Measurements from ENCODE around the gene TMEM35B.
"Not testable (repeated sequence)": the region's sequence is repeated elsewhere in the genome, so short reads cannot be mapped to it uniquely, and the experiment has no call there.

TMEM35B gene

DNA sequence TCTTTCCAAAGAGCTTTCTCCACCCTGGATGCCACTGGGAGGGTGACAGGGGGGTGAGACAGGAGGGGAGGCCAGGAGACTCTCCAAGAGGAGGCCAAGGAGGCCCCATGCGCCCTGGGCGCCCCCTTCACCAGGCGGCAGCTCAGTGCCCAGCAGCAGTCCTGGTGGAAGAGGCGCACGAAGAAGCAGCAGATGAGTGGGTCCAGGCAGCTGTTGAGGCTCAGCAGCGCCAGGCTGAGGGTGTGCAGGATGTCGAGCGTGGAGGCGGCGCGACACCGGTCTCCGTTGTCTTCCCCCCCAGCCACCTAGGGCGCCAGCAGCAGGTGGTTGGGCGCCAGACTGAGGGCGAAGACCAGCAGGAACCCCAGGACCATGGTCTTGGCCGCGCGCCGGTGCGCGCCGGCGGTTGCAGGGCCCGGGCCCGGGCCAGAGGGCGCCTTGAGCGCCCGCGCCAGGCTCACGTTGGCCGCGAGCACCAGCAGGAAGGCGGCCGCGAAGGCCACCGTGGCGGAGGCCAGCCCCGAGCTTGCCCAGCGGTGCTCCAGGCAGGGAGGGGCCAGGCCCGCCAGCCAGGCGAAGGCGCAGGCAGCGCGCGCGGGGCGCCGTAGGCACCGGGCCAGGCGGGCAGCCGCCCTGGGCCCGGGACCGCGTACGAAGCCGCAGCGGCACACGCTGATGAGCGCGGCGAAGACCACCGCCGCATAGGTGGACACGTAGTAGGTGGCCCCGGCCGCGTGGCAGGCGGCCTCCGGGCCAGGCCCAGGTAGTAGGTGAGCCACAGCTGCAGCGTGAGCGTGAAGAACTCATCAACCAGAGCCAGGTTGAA lies 8.6 kb downstream of the TMEM35B start:
- Histone ChIP-seq H3K9me3 (ENCODE audit: control insufficient read depth in 1 of 2, low read length in 2 of 2) (no peaks in the 10 kb centered on the region), H3K27ac (ENCODE audit: low read length) (no peak overlapping the region), H3K4me1 (ENCODE audit: control insufficient read depth in 1 of 2, insufficient read depth in 2 of 2, low read length in 2 of 2) (no peaks in the 10 kb centered on the region), H3K4me3 (ENCODE audit: low read depth in 1 of 2, low read length in 2 of 2) (no peak overlapping the region), H3K36me3 (ENCODE audit: control insufficient read depth in 1 of 2, insufficient read depth in 2 of 2, low read length in 2 of 2) (no peaks in the 10 kb centered on the region), H3K27me3 (ENCODE audit: low read depth, low read length) (no peaks in the 10 kb centered on the region)

DNA sequence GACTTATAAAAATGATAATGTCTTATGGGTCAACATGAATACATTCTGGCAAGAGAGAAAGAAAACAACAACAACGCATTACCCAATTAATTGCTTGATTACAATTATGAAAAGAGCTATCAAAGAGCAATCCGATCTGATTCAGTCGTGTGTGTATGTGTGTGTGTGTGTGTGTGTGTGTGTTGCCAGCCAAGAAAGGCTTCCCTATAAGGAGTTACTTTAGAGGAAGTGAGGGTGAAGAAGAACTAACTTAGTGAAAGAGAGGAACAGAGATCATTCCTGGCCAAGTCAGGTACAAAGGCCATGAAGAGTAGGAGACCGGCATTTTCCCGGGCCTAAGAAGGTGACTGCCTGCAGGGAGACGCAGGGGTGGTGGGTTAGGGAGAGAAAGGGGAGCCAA lies 9.4 kb downstream of the TMEM35B start:
- H3K27ac ChIP-seq (ENCODE audit: low read length), result no peak overlapping the region
- no peaks in the 10 kb centered on the region for H3K36me3 ChIP-seq (ENCODE audit: control insufficient read depth in 1 of 2, insufficient read depth in 2 of 2, low read length in 2 of 2)
- H3K27me3 ChIP-seq (ENCODE audit: low read depth, low read length), result no peaks in the 10 kb centered on the region
- no peak overlapping the region for H3K4me3 ChIP-seq (ENCODE audit: low read depth in 1 of 2, low read length in 2 of 2)
- no peaks in the 10 kb centered on the region for H3K9me3 ChIP-seq (ENCODE audit: control insufficient read depth in 1 of 2, low read length in 2 of 2)
- H3K4me1 ChIP-seq (ENCODE audit: control insufficient read depth in 1 of 2, insufficient read depth in 2 of 2, low read length in 2 of 2), result no peaks in the 10 kb centered on the region

DNA sequence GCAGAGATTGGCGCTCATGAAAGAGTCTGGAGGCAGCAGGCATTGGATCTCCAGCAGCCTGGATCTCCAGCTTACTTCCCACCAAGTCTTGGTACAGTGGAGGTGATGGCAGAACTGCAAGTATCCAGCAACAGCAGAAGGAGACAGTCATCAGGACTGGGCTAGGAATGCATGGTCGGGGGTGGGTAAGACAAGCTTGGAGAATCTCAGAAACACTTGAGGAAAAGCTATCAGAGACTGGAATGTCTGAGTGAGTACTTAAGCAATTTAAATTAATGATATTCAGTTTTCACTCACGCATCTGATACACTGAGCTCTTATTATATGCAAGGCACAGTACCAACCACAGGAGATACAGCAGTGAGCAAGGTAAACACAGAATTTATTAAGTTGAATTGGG lies 9.8 kb downstream of the TMEM35B start:
- H3K9me3 ChIP-seq (ENCODE audit: control insufficient read depth in 1 of 2, low read length in 2 of 2), result no peaks in the 10 kb centered on the region
- no peaks in the 10 kb centered on the region for H3K4me1 ChIP-seq (ENCODE audit: control insufficient read depth in 1 of 2, insufficient read depth in 2 of 2, low read length in 2 of 2)
- H3K27me3 ChIP-seq (ENCODE audit: low read depth, low read length), result no peaks in the 10 kb centered on the region
- no peaks in the 10 kb centered on the region for H3K36me3 ChIP-seq (ENCODE audit: control insufficient read depth in 1 of 2, insufficient read depth in 2 of 2, low read length in 2 of 2)
- no peak overlapping the region for H3K4me3 ChIP-seq (ENCODE audit: low read depth in 1 of 2, low read length in 2 of 2)
- no peak overlapping the region for H3K27ac ChIP-seq (ENCODE audit: low read length)

DNA sequence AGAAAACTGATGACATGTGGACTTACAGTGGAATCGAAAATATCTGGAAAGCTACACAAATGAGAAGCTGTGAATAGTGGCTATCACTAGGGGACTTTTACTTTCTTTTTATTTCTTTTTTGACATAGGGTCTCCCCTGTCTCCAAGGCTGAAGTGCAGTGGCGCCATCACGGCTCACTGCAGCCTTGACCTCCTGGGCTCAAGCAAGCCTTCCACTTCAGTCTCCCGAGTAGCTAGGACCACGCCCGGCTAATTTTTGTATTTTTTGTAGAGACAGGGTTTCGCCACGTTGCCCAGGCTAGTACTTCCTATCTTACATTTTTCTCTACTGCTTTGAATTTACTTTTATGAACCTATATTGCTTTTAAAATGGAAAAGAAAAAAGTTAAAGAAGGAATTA lies 10.5 kb downstream of the TMEM35B start:
- no peak overlapping the region for H3K4me3 ChIP-seq (ENCODE audit: low read depth in 1 of 2, low read length in 2 of 2)
- H3K27me3 ChIP-seq (ENCODE audit: low read depth, low read length), result no peaks in the 10 kb centered on the region
- no peak overlapping the region for H3K27ac ChIP-seq (ENCODE audit: low read length)
- no peaks in the 10 kb centered on the region for H3K36me3 ChIP-seq (ENCODE audit: control insufficient read depth in 1 of 2, insufficient read depth in 2 of 2, low read length in 2 of 2)
- no peaks in the 10 kb centered on the region for H3K4me1 ChIP-seq (ENCODE audit: control insufficient read depth in 1 of 2, insufficient read depth in 2 of 2, low read length in 2 of 2)
- no peaks in the 10 kb centered on the region for H3K9me3 ChIP-seq (ENCODE audit: control insufficient read depth in 1 of 2, low read length in 2 of 2)

DNA sequence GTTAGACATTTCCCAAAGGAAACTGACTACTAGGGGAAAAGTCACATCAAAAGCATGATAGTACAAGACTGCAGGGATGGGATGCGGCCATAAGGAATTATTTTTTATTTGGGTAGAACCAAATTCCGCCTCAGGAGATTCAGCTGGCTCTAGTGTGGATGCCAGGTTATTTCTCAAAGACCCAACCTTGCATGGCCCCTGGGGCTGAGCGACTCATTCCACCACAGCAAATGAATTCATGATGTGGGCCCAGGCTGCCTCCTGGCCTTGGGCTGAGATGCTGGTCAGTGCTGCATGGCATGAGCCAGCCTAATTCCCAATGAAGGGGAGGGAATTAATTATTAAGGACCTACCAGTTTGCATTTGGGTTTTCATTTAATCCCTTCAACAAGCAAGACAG lies 11.8 kb downstream of the TMEM35B start:
- no peak overlapping the region for H3K4me3 ChIP-seq (ENCODE audit: low read depth in 1 of 2, low read length in 2 of 2)
- H3K36me3 ChIP-seq (ENCODE audit: control insufficient read depth in 1 of 2, insufficient read depth in 2 of 2, low read length in 2 of 2), result no peaks in the 10 kb centered on the region
- H3K27me3 ChIP-seq (ENCODE audit: low read depth, low read length), result no peaks in the 10 kb centered on the region
- no peak overlapping the region for H3K27ac ChIP-seq (ENCODE audit: low read length)
- H3K9me3 ChIP-seq (ENCODE audit: control insufficient read depth in 1 of 2, low read length in 2 of 2), result no peaks in the 10 kb centered on the region
- no peaks in the 10 kb centered on the region for H3K4me1 ChIP-seq (ENCODE audit: control insufficient read depth in 1 of 2, insufficient read depth in 2 of 2, low read length in 2 of 2)

DNA sequence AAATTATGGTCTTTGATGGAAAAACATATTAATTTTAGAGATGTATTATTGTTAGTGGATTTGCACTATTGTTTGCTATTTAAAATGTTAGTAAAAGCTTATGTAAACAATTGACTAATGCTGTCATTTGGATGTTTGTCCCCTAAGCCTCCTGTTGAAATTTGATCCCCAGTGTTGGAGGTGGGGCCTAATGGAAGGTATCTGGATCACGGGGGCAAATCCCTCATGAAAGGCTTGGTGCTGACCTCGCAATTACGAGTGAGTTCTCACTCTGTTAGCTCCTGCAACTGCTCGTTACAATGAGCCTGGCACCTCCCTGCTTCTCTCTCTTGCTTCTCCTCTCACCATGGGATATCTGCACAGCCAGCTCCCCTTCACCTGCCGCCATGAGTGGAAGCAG lies 14.3 kb downstream of the TMEM35B start:
- H3K4me3 ChIP-seq (ENCODE audit: low read depth in 1 of 2, low read length in 2 of 2), result no peak overlapping the region
- no peaks in the 10 kb centered on the region for H3K9me3 ChIP-seq (ENCODE audit: control insufficient read depth in 1 of 2, low read length in 2 of 2)
- no peaks in the 10 kb centered on the region for H3K36me3 ChIP-seq (ENCODE audit: control insufficient read depth in 1 of 2, insufficient read depth in 2 of 2, low read length in 2 of 2)
- H3K4me1 ChIP-seq (ENCODE audit: control insufficient read depth in 1 of 2, insufficient read depth in 2 of 2, low read length in 2 of 2), result no peaks in the 10 kb centered on the region
- no peak overlapping the region for H3K27ac ChIP-seq (ENCODE audit: low read length)
- no peaks in the 10 kb centered on the region for H3K27me3 ChIP-seq (ENCODE audit: low read depth, low read length)

DNA sequence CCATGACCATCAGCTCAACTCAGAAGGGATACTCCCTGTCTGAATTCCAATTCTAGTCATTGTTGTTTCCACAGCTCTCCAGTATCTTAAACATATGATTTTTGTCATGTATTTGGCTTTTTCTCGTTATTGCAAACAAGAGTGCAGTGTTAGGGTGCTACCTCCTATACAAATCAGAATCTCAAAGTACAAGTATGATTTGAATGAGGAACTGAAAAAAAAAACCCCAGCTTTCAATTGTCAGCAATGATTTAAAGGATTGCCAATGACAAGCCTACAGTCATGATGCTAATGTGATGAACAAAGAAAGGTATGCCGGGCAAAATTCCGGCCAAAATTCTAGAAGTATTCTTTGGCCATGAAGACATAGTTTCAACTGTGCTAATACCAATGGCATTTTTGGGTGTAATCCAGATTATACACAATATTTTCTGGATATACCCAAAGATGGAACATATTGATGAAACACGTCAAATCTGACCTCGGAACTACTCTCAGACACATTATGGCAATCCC lies 14.9 kb downstream of the TMEM35B start:
- H3K27me3 ChIP-seq (ENCODE audit: low read depth, low read length), result no peaks in the 10 kb centered on the region
- no peak overlapping the region for H3K4me3 ChIP-seq (ENCODE audit: low read depth in 1 of 2, low read length in 2 of 2)
- no peaks in the 10 kb centered on the region for H3K9me3 ChIP-seq (ENCODE audit: control insufficient read depth in 1 of 2, low read length in 2 of 2)

DNA sequence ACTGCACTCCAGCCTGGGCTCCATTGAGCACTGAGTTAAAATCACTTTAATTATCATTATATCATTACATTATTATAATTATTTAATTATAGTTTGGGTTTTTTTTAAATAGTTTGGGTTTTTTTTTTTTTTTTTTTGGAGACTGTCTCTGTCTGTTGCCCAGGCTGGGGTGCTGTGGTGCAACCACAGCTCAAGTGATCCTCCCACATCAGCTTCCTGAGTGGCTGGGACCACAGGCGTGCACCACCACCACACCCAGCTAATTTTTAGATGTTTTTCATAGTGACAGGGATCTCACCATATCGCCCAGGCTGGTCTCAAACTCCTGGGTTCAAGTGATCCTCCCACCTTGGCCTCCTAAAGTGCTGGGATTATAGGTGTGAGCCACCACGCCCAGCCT lies 16.9 kb downstream of the TMEM35B start:
- not testable (repeated sequence) for H3K27ac ChIP-seq (ENCODE audit: low read length); H3K4me3 ChIP-seq (ENCODE audit: low read depth in 1 of 2, low read length in 2 of 2); H3K36me3 ChIP-seq (ENCODE audit: control insufficient read depth in 1 of 2, insufficient read depth in 2 of 2, low read length in 2 of 2); H3K4me1 ChIP-seq (ENCODE audit: control insufficient read depth in 1 of 2, insufficient read depth in 2 of 2, low read length in 2 of 2); H3K27me3 ChIP-seq (ENCODE audit: low read depth, low read length); H3K9me3 ChIP-seq (ENCODE audit: control insufficient read depth in 1 of 2, low read length in 2 of 2)

More for the DNA sequence above, 14.9 kb downstream of the TMEM35B start:
- Histone ChIP-seq H3K4me1 (ENCODE audit: control insufficient read depth in 1 of 2, insufficient read depth in 2 of 2, low read length in 2 of 2) (no peaks in the 10 kb centered on the region), H3K36me3 (ENCODE audit: control insufficient read depth in 1 of 2, insufficient read depth in 2 of 2, low read length in 2 of 2) (no peaks in the 10 kb centered on the region), H3K27ac (ENCODE audit: low read length) (no peak overlapping the region)

DNA sequence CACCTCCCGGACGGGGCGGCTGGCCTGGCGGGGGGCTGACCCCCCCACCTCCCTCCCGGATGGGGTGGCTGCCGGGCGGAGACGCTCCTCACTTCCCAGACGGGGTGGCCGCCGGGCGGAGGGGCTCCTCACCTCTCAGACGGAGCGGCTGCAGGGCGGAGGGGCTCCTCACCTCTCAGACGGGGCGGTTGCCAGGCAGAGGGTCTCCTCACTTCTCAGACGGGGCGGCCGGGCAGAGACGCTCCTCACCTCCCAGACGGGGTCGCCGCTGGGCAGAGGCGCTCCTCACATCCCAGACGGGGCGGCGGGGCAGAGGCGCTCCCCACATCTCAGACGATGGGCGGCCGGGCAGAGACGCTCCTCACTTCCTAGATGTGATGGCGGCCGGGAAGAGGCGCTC lies 17.5 kb downstream of the TMEM35B start:
- H3K27me3 ChIP-seq (ENCODE audit: low read depth, low read length); H3K4me3 ChIP-seq (ENCODE audit: low read depth in 1 of 2, low read length in 2 of 2); H3K9me3 ChIP-seq (ENCODE audit: control insufficient read depth in 1 of 2, low read length in 2 of 2); H3K36me3 ChIP-seq (ENCODE audit: control insufficient read depth in 1 of 2, insufficient read depth in 2 of 2, low read length in 2 of 2); H3K4me1 ChIP-seq (ENCODE audit: control insufficient read depth in 1 of 2, insufficient read depth in 2 of 2, low read length in 2 of 2); H3K27ac ChIP-seq (ENCODE audit: low read length): not testable (repeated sequence)

DNA sequence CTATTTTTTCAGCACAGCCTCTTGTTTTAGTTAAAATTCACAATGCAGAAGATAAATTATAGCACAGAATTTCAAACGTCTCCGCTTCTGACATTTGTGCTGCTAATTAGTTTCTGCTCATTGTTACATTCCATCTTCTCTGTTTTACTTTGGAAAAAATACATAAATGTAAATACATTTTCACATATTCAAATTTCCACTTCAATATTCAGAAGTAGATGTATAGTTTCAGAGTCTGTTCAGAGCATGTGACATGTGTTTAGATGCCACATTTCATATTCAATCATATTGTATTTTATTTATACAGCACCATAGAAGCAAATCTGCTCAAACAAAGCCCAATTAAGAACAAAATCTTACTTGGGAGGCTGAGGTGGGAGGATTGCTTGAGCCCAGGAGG lies 19.6 kb downstream of the TMEM35B start:
- Histone ChIP-seq H3K4me3 (ENCODE audit: low read depth in 1 of 2, low read length in 2 of 2) (no peak overlapping the region), H3K4me1 (ENCODE audit: control insufficient read depth in 1 of 2, insufficient read depth in 2 of 2, low read length in 2 of 2) (no peaks in the 10 kb centered on the region), H3K9me3 (ENCODE audit: control insufficient read depth in 1 of 2, low read length in 2 of 2) (no peaks in the 10 kb centered on the region), H3K27ac (ENCODE audit: low read length) (no peak overlapping the region), H3K27me3 (ENCODE audit: low read depth, low read length) (no peaks in the 10 kb centered on the region), H3K36me3 (ENCODE audit: control insufficient read depth in 1 of 2, insufficient read depth in 2 of 2, low read length in 2 of 2) (no peaks in the 10 kb centered on the region)

DNA sequence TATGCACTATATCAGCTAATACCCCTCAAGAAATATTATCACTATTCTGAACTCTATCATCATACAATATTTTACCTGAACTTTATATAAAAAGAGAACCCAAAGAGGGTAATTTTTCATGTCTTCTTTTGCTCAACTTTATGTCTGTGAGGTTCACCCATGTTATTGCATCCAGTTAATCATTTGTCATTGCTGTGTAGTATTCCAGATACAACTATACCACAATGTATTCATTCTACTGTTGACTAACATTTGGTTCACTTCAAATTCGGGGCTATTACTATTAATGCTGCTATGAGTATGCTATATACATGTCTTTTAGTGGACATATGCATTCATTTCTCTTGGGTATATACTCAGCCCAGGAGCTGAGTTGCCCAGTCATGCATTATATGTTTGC lies 34.7 kb downstream of the TMEM35B start:
- Histone ChIP-seq H3K27ac (ENCODE audit: low read length) (no peak overlapping the region), H3K9me3 (ENCODE audit: control insufficient read depth in 1 of 2, low read length in 2 of 2) (no peaks in the 10 kb centered on the region), H3K4me1 (ENCODE audit: control insufficient read depth in 1 of 2, insufficient read depth in 2 of 2, low read length in 2 of 2) (no peaks in the 10 kb centered on the region), H3K27me3 (ENCODE audit: low read depth, low read length) (no peaks in the 10 kb centered on the region), H3K4me3 (ENCODE audit: low read depth in 1 of 2, low read length in 2 of 2) (no peak overlapping the region), H3K36me3 (ENCODE audit: control insufficient read depth in 1 of 2, insufficient read depth in 2 of 2, low read length in 2 of 2) (no peaks in the 10 kb centered on the region)

DNA sequence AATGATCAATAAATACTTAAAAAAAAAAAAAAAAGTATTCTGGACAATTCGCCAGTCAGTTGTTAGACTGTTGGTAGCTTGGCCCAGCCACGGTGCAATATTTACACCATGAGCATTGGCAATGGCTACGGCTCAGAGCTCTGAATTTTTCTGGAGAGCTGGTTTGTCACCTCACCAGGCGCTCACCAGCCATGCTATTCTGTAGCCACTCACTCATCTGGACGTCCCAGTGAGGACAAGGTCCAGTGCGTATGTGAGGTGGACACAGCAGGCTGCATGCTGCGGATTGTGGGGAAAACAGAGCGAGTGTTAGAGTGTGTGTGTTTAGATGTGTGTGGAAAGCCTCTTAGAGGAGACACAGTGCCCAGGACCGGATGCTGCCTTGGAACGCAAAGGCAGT lies 36.4 kb downstream of the TMEM35B start:
- H3K9me3 ChIP-seq (ENCODE audit: control insufficient read depth in 1 of 2, low read length in 2 of 2); H3K27me3 ChIP-seq (ENCODE audit: low read depth, low read length); H3K27ac ChIP-seq (ENCODE audit: low read length); H3K36me3 ChIP-seq (ENCODE audit: control insufficient read depth in 1 of 2, insufficient read depth in 2 of 2, low read length in 2 of 2); H3K4me3 ChIP-seq (ENCODE audit: low read depth in 1 of 2, low read length in 2 of 2); H3K4me1 ChIP-seq (ENCODE audit: control insufficient read depth in 1 of 2, insufficient read depth in 2 of 2, low read length in 2 of 2): not testable (repeated sequence)
